DOHH2 (cell line): ENCODE results near the gene HSPA9.
A peak's percentile ranks its signal among the peaks of the same experiment; 100 is the strongest.

ENCODE experiments used
- H3F3A ChIP-seq: fragments of 200-600 bp; sonication (generic), shearing (Covaris generic); 2 replicates; pipeline ENCODE4 v1.6.0; 2016; ENCODE audit warnings: antibody characterized with exemption, mild to moderate bottlenecking; ENCODE audit not compliant: control insufficient read depth, insufficient read depth
- H3K27ac ChIP-seq: fragments of 200-600 bp; sonication (generic); 2 replicates; pipeline ENCODE4 v1.5.1; 2014; ENCODE audit warnings: low read depth, mild to moderate bottlenecking, low read length, moderate library complexity
- H3K27me3 ChIP-seq: fragments of 200-600 bp; sonication (generic); 2 replicates; pipeline ENCODE4 v1.6.1; 2014; ENCODE audit warnings: mild to moderate bottlenecking, low read length, mixed read lengths; ENCODE audit not compliant: control insufficient read depth
- H3K36me3 ChIP-seq: fragments of 200-600 bp; sonication (generic); 2 replicates; pipeline ENCODE4 v1.6.1; 2014; ENCODE audit warnings: mild to moderate bottlenecking, low read length, moderate library complexity, mixed read lengths; ENCODE audit not compliant: control insufficient read depth
- H3K4me1 ChIP-seq: fragments of 200-600 bp; sonication (generic); 2 replicates; pipeline ENCODE4 v1.6.1; 2014; ENCODE audit warnings: mild to moderate bottlenecking, low read length, mixed read lengths; ENCODE audit not compliant: control insufficient read depth
- H3K4me2 ChIP-seq: fragments of 200-600 bp; sonication (generic); 2 replicates; pipeline ENCODE4 v1.6.0; 2014; ENCODE audit warnings: mild to moderate bottlenecking, low read length, moderate library complexity
- H3K4me3 ChIP-seq: fragments of 200-600 bp; sonication (generic); 2 replicates; pipeline ENCODE4 v1.5.1; 2014; ENCODE audit warnings: mild to moderate bottlenecking, low read length, mixed read lengths
- H3K79me2 ChIP-seq: fragments of 200-600 bp; sonication (generic); 2 replicates; pipeline ENCODE4 v1.6.1; 2014; ENCODE audit warnings: mild to moderate bottlenecking, low read length, mixed read lengths; ENCODE audit not compliant: control insufficient read depth
- H3K9me2 ChIP-seq: fragments of 200-600 bp; sonication (generic); replicated peaks from 2 replicates; pipeline ENCODE4 v1.6.1; 2014; ENCODE audit warnings: mild to moderate bottlenecking, low read length, mixed read lengths; ENCODE audit not compliant: control insufficient read depth
- H3K9me3 ChIP-seq: fragments of 200-600 bp; sonication (generic); 2 replicates; pipeline ENCODE4 v1.6.1; 2014; ENCODE audit warnings: antibody characterized with exemption, low read length, mixed read lengths; ENCODE audit not compliant: control insufficient read depth, insufficient read depth
- H4K20me1 ChIP-seq: fragments of 200-600 bp; sonication (generic); 2 replicates; pipeline ENCODE4 v1.6.0; 2014; ENCODE audit warnings: low read depth, mild to moderate bottlenecking, antibody characterized with exemption, low read length, moderate library complexity; ENCODE audit not compliant: control insufficient read depth, insufficient read depth
- CTCF ChIP-seq: fragments of 200-600 bp; sonication (generic); IDR thresholded peaks from one replicate; pipeline ENCODE4 v1.5.1; 2014; ENCODE audit warnings: antibody characterized with exemption, mild to moderate bottlenecking, low read depth, low read length; ENCODE audit not compliant: poor library complexity, severe bottlenecking
- EZH2phosphoT487 ChIP-seq: fragments of 200-600 bp; sonication (generic); IDR thresholded peaks from 2 replicates; pipeline ENCODE4 v1.6.1; 2017; ENCODE audit warnings: borderline replicate concordance, mild to moderate bottlenecking, antibody characterized with exemption, low read length, moderate library complexity, mixed read lengths

HSPA9 gene

GRCh38 chr5:138570871-138571270 lies 4.3 kb downstream of the HSPA9 start:
- Histone ChIP-seq H4K20me1 (peaks cover 7% of the 10 kb centered on the region; the same call in 1 of the 2 replicates), H3K27ac (no peak overlapping the region), H3K4me2 (no peak overlapping the region), H3K9me2 (no peaks in the 10 kb centered on the region), H3K36me3 (peaks cover 92% of the 10 kb centered on the region), H3F3A (peaks cover 15% of the 10 kb centered on the region), H3K27me3 (no peaks in the 10 kb centered on the region), H3K4me1 (peaks cover 12% of the 10 kb centered on the region), H3K9me3 (no peaks in the 10 kb centered on the region), H3K79me2 (peaks cover 95% of the 10 kb centered on the region), H3K4me3 (no peak overlapping the region)
- TF ChIP-seq EZH2phosphoT487 (no peak), CTCF (no peak)

GRCh38 chr5:138569782-138570181 lies 5.4 kb downstream of the HSPA9 start:
- H3K4me1 ChIP-seq = peaks cover 10% of the 10 kb centered on the region
- no peaks in the 10 kb centered on the region for H3K9me2 ChIP-seq
- H4K20me1 ChIP-seq = peaks cover 14% of the 10 kb centered on the region; the same call in 1 of the 2 replicates

GRCh38 chr5:138568061-138568824 lies 7.0 kb downstream of the HSPA9 start:
- Histone ChIP-seq H3K9me2 (no peaks in the 10 kb centered on the region), H3K27ac (no peak overlapping the region), H4K20me1 (peaks cover 24% of the 10 kb centered on the region; the same call in 1 of the 2 replicates), H3K9me3 (no peaks in the 10 kb centered on the region), H3K4me1 (peaks cover 1% of the 10 kb centered on the region), H3K36me3 (peaks cover 98% of the 10 kb centered on the region), H3K4me2 (no peak overlapping the region), H3K4me3 (no peak overlapping the region), H3F3A (peaks cover 13% of the 10 kb centered on the region), H3K79me2 (peaks cover 98% of the 10 kb centered on the region), H3K27me3 (no peaks in the 10 kb centered on the region)
- TF ChIP-seq EZH2phosphoT487 = no peak
- peak; percentile 21 for TF ChIP-seq CTCF

More at GRCh38 chr5:138569782-138570181, 5.4 kb downstream of the HSPA9 start:
- Histone ChIP-seq H3F3A (peaks cover 15% of the 10 kb centered on the region), H3K4me3 (no peak overlapping the region), H3K79me2 (peaks cover 99% of the 10 kb centered on the region), H3K27ac (no peak overlapping the region), H3K36me3 (peaks cover 99% of the 10 kb centered on the region), H3K9me3 (no peaks in the 10 kb centered on the region), H3K27me3 (no peaks in the 10 kb centered on the region), H3K4me2 (no peak overlapping the region)
- TF ChIP-seq CTCF = no peak
- no peak for TF ChIP-seq EZH2phosphoT487
